GM20000 (cell line): ENCODE measurements around the gene PRKCG.

ENCODE experiments used
- DNase-seq: peaks from one replicate; pipeline ENCODE4 v3.0.0; 2012; ENCODE audit warnings: low spot score
- TF ChIP-seq, protein P1 (sequence below): IDR thresholded peaks from 2 replicates; pipeline ENCODE4 v1.5.1; 2012; ENCODE audit warnings: mild to moderate bottlenecking, control low read depth; ENCODE audit errors: extremely low read depth, missing control alignments

The PRKCG gene

DNA sequence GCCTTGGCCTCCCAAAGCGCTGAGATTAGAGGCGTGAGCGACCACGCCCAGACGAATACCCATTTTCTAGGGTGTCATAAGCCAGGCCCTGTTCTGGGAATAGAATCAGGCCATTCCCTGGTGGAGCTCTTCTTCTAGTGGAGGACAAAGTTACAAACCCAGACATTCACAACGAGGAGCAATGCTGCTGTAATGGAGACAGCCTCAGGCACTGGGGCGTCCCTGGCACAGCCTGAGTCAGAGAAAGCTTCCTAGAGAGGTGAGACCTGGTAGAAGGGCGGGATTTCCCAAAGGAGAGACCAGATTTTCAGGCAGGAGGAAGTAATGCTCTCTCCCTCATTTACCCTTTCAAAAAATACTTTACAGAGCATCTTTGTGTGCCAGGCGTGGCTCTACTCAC lies 12.7 kb downstream of the PRKCG start:
- TF ChIP-seq, protein P1, sequence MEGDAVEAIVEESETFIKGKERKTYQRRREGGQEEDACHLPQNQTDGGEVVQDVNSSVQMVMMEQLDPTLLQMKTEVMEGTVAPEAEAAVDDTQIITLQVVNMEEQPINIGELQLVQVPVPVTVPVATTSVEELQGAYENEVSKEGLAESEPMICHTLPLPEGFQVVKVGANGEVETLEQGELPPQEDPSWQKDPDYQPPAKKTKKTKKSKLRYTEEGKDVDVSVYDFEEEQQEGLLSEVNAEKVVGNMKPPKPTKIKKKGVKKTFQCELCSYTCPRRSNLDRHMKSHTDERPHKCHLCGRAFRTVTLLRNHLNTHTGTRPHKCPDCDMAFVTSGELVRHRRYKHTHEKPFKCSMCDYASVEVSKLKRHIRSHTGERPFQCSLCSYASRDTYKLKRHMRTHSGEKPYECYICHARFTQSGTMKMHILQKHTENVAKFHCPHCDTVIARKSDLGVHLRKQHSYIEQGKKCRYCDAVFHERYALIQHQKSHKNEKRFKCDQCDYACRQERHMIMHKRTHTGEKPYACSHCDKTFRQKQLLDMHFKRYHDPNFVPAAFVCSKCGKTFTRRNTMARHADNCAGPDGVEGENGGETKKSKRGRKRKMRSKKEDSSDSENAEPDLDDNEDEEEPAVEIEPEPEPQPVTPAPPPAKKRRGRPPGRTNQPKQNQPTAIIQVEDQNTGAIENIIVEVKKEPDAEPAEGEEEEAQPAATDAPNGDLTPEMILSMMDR, result no peak
- no peak for DNase-seq

DNA sequence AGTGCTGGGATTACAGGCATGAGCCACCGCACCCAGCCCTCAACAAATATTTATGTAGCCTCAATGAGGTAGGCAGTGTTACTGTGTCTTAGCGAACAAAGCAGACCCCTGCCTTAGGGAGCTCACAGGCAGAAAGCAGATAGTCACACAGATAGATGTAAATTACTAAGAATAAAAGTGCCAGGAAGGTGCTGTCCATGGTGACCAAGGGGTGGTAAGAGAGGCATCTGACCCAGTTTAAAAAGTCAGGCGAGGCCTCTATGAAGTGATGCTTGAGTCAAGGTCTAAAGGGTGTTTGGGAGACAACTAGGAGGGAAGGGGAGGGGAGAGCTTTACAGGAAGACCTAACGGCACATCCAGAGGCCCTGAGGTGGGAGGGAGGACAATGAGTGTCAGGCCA lies 14.7 kb downstream of the PRKCG start:
- TF ChIP-seq, protein P1, result no peak
- DNase-seq, result no peak

DNA sequence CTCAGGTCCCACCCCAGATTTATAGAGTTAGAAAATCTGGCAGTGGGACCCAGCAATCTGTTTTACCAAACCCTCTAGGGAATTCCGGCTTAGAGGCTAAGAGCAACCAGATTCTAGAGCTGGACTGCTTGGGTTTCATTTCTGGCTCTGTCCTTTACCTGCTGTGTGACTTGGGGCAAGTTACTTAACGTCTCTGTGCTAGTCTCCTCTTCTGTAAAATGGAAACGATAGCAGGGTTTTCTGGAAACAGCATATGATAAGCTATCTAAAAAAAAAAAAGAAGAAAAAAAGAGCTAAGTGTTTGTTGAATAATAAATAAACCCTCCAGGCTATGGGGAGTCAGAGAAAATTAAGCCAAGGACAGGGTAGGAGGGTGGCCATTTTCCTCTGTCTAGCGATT lies 15.5 kb downstream of the PRKCG start:
- no peak for DNase-seq
- TF ChIP-seq, protein P1, result no peak

DNA sequence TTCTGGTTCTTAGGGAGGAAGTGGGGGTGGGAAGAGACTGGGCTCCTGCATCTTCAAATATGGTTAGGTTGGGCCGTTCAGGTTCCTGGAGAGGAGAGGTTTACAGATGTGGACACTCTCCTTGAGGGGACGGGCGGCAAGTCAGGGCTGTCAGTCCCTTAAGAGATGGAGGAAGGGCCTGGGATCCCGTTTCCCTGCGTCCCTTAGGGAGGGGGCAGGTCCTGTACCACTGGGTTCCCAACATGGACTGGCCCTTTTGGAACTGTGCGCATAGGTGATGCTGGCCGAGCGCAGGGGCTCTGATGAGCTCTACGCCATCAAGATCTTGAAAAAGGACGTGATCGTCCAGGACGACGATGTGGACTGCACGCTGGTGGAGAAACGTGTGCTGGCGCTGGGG lies 16.2 kb downstream of the PRKCG start:
- DNase-seq, result no peak
- TF ChIP-seq, protein P1, result no peak

DNA sequence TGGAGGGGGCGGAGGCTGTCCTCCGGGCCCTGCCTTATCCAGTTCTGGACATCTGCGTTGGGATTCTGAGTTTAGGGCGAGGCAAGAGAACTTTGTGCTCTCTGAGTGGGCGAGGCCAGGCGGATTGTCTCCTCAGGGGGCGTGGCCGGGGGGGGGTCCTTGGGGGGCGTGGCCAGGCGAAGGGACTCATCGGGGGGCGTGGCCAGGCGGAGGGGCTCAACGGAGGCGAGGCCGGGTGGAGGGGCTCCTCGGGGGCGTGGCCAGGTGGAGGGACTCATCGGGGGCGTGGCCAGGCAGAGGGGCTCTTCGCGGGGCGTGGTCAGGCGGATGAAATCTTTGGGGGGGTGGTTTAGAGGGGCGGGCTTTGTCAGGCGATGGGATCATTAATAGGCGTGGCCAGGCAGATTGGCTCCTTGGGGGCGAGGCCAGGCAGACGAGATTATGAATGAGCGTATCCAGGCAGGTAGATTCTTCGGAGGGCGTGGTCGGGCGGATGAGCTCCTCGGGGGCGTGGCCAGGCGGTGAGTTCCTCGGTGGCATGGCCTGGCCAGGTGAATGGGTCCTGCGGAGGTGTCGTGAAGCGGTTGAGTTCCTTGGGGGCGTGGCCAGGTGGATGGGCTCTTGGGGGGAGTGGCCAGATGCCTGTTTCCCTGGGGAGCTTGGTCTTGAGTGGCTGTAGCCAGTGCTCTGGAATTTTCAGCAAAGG lies 16.8 kb downstream of the PRKCG start:
- no peak for DNase-seq
- TF ChIP-seq, protein P1, result no peak

DNA sequence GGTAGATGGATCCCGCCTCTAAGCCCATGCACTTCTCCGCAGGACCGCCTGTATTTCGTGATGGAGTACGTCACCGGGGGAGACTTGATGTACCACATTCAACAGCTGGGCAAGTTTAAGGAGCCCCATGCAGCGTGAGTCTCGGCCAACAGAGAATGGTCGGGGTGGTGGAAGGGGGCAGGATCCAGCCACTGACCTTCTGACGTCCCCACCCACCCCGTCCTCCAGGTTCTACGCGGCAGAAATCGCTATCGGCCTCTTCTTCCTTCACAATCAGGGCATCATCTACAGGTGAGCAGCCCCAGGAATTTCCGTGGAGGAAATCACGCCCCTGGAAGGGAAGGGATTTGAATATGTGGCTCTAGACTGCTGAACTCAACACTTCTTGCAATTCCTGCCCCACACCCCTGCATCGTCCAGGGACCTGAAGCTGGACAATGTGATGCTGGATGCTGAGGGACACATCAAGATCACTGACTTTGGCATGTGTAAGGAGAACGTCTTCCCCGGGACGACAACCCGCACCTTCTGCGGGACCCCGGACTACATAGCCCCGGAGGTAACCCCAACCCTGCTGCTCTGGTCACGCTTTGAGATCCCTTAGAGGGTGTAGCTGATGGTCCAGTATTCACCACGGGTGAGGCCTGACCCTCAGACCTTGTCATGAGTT lies 18.3 kb downstream of the PRKCG start:
- TF ChIP-seq, protein P1, result no peak
- no peak for DNase-seq

DNA sequence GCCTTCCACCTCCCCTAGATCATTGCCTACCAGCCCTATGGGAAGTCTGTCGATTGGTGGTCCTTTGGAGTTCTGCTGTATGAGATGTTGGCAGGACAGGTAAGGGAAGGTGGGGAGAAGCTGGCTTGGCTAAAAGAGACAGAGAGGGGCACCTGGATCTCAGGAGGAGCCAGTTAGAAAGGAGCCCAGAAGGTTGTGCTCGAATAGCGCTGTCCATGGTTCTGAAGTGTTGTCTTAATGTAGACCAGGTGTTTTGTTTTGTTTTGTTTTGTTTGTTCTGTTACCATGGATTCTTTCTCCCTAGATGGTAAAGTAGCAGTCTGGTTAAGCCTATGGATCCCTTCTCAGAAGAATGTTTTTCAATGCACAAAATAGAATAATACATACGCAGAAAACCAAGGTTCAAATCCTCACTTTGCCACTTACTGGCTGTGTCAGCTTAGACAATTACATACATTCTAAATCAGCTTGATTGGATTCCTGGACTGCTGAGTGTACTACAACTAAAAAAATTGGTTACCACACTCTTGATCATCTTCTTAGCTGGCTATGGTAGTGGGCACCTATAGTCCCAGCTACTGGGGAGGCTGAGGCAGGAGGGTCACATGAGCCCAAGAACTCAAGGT lies 21.2 kb downstream of the PRKCG start:
- peak; percentile 63 for DNase-seq
- TF ChIP-seq, protein P1, result no peak
